GM12878 (cell line): ENCODE results near the gene GRIA4. TPM values are rescaled to one million over a fixed set of nuclear protein-coding genes. Genes with fewer than 3 reads are reported as not detected.

ENCODE experiments used
- ATAC-seq: fragments of 200-7000 bp; cut with Tn5 transposase; 3 replicates; pipeline ENCODE4 v1.9.1; 2020; ENCODE audit warnings: mild to moderate bottlenecking, moderate library complexity
- BruUV-seq: library from RNA; stranded (reverse); fragments of 400-500 nt; replicated peaks from 2 replicates; lab custom pipeline; 2021; lab: Mats Ljungman, UMichigan
- CTCF ChIA-PET: fragments of 300-600 bp; sonication (Branson Sonifier 250); formaldehyde crosslinking; extraction: SDS; loops from one replicate; lab custom pipeline; 2021; ENCODE audit warnings: inconsistent platforms; lab: Yijun Ruan, JAX
- POLR2A ChIA-PET: fragments of 350-600 bp; formaldehyde crosslinking; extraction: SDS; loops from one replicate; lab custom pipeline; 2021; ENCODE audit warnings: inconsistent platforms; lab: Charles Lee
- RAD21 ChIA-PET: fragments of 300-600 bp; sonication (Branson Sonifier 250); formaldehyde crosslinking; loops from one replicate; lab custom pipeline; 2023; ENCODE audit warnings: antibody characterized with exemption; ENCODE audit not compliant: unreplicated experiment; lab: Charles Lee
- SMC1A ChIA-PET: fragments of 300-600 bp; sonication (Branson Sonifier 250); formaldehyde crosslinking; loops from one replicate; lab custom pipeline; 2023; ENCODE audit not compliant: unreplicated experiment, uncharacterized antibody; lab: Charles Lee
- DNase-seq: peaks from one replicate; pipeline ENCODE4 v3.0.0-alpha.2; 2011; ENCODE audit warnings: low read depth, low spot score
- FAIRE-seq: peaks from 3 replicates; lab custom pipeline; 2011; peaks lifted over from hg19 to GRCh38; lab: Jason Lieb, UNC
- H2AFZ ChIP-seq: 2 replicates; pipeline ENCODE4 v1.6.0; 2011; ENCODE audit warnings: low read depth, low read length, control low read depth; ENCODE audit not compliant: control insufficient read depth
- H3K27ac ChIP-seq: 2 replicates; pipeline ENCODE4 v1.5.1; 2011; ENCODE audit warnings: control low read depth; ENCODE audit not compliant: control insufficient read depth, insufficient read depth
- H3K27me3 ChIP-seq, 2 experiments: replicated peaks in 1 of 2; 2 replicates each; pipeline versions ENCODE4 v1.6.0 to v1.6.1; 2011; ENCODE audit warnings: low read length in 1 of 2; ENCODE audit not compliant: control insufficient read depth in 2 of 2, insufficient read depth in 2 of 2
- H3K36me3 ChIP-seq, 2 experiments: 2 replicates each; pipeline ENCODE4 v1.5.1; 2011; ENCODE audit warnings: low read length in 1 of 2; ENCODE audit not compliant: control insufficient read depth in 2 of 2, insufficient read depth in 2 of 2
- H3K4me1 ChIP-seq: 2 replicates; pipeline ENCODE4 v1.6.1; 2011; ENCODE audit warnings: mild to moderate bottlenecking, low read length, moderate library complexity, mixed read lengths; ENCODE audit not compliant: control insufficient read depth, insufficient read depth
- H3K4me2 ChIP-seq: 2 replicates; pipeline ENCODE4 v1.6.0; 2011; ENCODE audit warnings: control low read depth; ENCODE audit not compliant: control insufficient read depth, insufficient read depth
- H3K4me3 ChIP-seq: fragments of 200-600 bp; sonication (generic); 2 replicates; pipeline ENCODE4 v1.5.1; 2016
- H3K79me2 ChIP-seq: 2 replicates; pipeline ENCODE4 v1.6.0; 2011; ENCODE audit warnings: low read length; ENCODE audit not compliant: control insufficient read depth, insufficient read depth
- H3K9ac ChIP-seq: 2 replicates; pipeline ENCODE4 v1.8.0; 2011; ENCODE audit warnings: low read length, control low read depth, mixed read lengths; ENCODE audit not compliant: control insufficient read depth, insufficient read depth
- H3K9me3 ChIP-seq: replicated peaks from 3 replicates; pipeline ENCODE4 v1.5.1; 2011; ENCODE audit warnings: mild to moderate bottlenecking, low read length; ENCODE audit not compliant: control insufficient read depth, insufficient read depth
- H4K20me1 ChIP-seq: 2 replicates; pipeline ENCODE4 v1.6.0; 2011; ENCODE audit not compliant: control insufficient read depth, insufficient read depth
- HDAC6 ChIP-seq: fragments of 200-600 bp; sonication (generic); IDR thresholded peaks from one replicate; pipeline ENCODE4 v1.8.0; 2017; ENCODE audit warnings: antibody characterized with exemption; ENCODE audit not compliant: unreplicated experiment
- RAD21 ChIP-seq: IDR thresholded peaks from 2 replicates; pipeline ENCODE4 v1.6.1; 2011; ENCODE audit warnings: mild to moderate bottlenecking, low read depth, low read length, moderate library complexity; ENCODE audit not compliant: insufficient read depth
- SMAD1 ChIP-seq: fragments of 450-650 bp; IDR thresholded peaks from 2 replicates; pipeline ENCODE4 v1.6.1; 2018; ENCODE audit warnings: mild to moderate bottlenecking, low read depth; ENCODE audit not compliant: partially characterized antibody
- SMC3 ChIP-seq: IDR thresholded peaks from 2 replicates; pipeline ENCODE4 v1.6.1; 2011; ENCODE audit warnings: low read length, improper control_type of control experiment, borderline replicate concordance
- WGBS: methylation state at CpG from one replicate; pipeline ENCODE4 v1.1.6; 2016; ENCODE audit warnings: low lambda C conversion rate; ENCODE audit not compliant: insufficient replicate concordance, insufficient coverage; ENCODE audit errors: missing lambda C conversion rate; 5-methylcytosine and 5-hydroxymethylcytosine counted together
- in situ Hi-C: fragments of 300-500 bp; cut with MboI; formaldehyde crosslinking; loops from 9 replicates; pipeline ENCODE4 v1.14.3; 2018; ENCODE audit warnings: mixed read lengths
- intact Hi-C: fragments of 100-400 bp; cut with micrococcal nuclease; formaldehyde crosslinking; loops from one replicate; pipeline ENCODE4 v1.14.2; 2022; ENCODE audit not compliant: unreplicated experiment
- polyA plus RNA-seq, 11 experiments: library from polyadenylated mRNA; depleted of rRNA in 4 of 11; unstranded in 6 of 11; stranded (reverse) in 5 of 11; fragments of >200 nt; fragmentation: Nextera tagmentation in 4 of 11; fragmentation: Illumina TruSeq in 1 of 11; extraction: Ambion mirVana in 4 of 11; extraction: Trizol in 1 of 11; gene quantifications; 1 replicate in 1 of 11; 2 replicates in 10 of 11; pipeline versions ENCODE4 v1.2.1 to v1.2.3, GENCODE V29; 2011 to 2016; ENCODE audit warnings: inconsistent platforms in 2 of 11, missing spikeins in 2 of 11, low read depth in 1 of 11
- total RNA-seq, 4 experiments: library from RNA; depleted of rRNA in 3 of 4; stranded (reverse); fragments of >200 nt in 3 of 4; fragmentation: Illumina TruSeq in 1 of 4; extraction: Trizol in 1 of 4; gene quantifications; 2 replicates each; pipeline versions ENCODE4 v1.2.1 to v1.2.3, GENCODE V29; 2013 to 2021
- TF ChIP-seq, protein P1 (sequence below), 3 experiments: IDR thresholded peaks in 2 of 3; conservative IDR thresholded peaks in 1 of 3; 2 replicates each; pipeline ENCODE4 v1.5.1; 2011; ENCODE audit warnings: low read depth in 3 of 3, low read length in 3 of 3, mild to moderate bottlenecking in 3 of 3, control low read depth in 2 of 3, moderate library complexity in 2 of 3, inconsistent platforms in 1 of 3, mixed read lengths in 1 of 3; ENCODE audit not compliant: control insufficient read depth in 2 of 3, insufficient read depth in 1 of 3; ENCODE audit errors: extremely low read depth in 1 of 3

Gene GRIA4
- total and polyA plus RNA-seq, 10 of the 15 experiments (the other 5 are each of a cell fraction or from before 2014, with no cell fraction given), result 0.04 TPM; not detected in 9

DNA sequence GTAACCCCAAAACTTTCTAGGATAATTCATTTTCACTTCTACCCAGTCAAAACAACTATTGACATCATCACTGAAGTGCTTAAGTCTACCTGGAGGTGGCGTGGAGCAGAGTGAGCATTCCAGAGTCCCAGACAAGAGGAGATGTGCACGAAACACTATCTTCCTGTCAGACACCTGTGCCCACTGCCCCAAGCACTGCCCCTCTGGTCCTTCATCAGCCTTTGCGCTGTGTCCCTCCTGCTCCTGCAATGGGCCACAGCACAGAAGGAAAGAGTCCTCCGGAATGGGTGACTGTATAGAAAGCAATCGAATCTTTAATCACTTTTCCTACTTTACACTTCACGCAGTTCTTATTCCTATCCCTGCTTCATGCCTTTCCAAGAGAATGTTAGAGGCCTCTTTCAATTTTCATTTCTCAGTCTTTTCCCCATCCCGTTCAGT, 512 bp upstream of the GRIA4 start:
- Histone ChIP-seq H3K27ac (no peak overlapping the region), H3K27me3 (peaks cover 0 to 3% of the 10 kb centered on the region in 2 experiments; a peak in 1 of 4 replicates), H3K4me1 (no peaks in the 10 kb centered on the region), H3K9me3 (no peaks in the 10 kb centered on the region), H3K79me2 (no peaks in the 10 kb centered on the region), H3K4me2 (no peak overlapping the region), H3K36me3 (no peaks in the 10 kb centered on the region), H3K9ac (no peak overlapping the region), H3K4me3 (no peak overlapping the region), H4K20me1 (no peaks in the 10 kb centered on the region), H2AFZ (no peak overlapping the region)
- FAIRE-seq, result no peak
- in situ Hi-C loops, result no loop called here
- ChIA-PET RAD21 (no interaction called here), POLR2A (no interaction called here), SMC1A (no interaction called here), CTCF (no interaction called here)
- peak; percentile 83 for ATAC-seq
- WGBS, result 9% methylated on average over 7 of the region's 7 CpGs
- TF ChIP-seq, protein P1, sequence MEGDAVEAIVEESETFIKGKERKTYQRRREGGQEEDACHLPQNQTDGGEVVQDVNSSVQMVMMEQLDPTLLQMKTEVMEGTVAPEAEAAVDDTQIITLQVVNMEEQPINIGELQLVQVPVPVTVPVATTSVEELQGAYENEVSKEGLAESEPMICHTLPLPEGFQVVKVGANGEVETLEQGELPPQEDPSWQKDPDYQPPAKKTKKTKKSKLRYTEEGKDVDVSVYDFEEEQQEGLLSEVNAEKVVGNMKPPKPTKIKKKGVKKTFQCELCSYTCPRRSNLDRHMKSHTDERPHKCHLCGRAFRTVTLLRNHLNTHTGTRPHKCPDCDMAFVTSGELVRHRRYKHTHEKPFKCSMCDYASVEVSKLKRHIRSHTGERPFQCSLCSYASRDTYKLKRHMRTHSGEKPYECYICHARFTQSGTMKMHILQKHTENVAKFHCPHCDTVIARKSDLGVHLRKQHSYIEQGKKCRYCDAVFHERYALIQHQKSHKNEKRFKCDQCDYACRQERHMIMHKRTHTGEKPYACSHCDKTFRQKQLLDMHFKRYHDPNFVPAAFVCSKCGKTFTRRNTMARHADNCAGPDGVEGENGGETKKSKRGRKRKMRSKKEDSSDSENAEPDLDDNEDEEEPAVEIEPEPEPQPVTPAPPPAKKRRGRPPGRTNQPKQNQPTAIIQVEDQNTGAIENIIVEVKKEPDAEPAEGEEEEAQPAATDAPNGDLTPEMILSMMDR (IDR thresholded peaks at IDR 0.05 in 2 of 3, conservative IDR thresholded peaks at IDR 0.05 in 1 of 3; ENCODE audit: control insufficient read depth in 2 of 3, extremely low read depth in 1 of 3, insufficient read depth in 1 of 3, low read depth in 3 of 3, low read length in 3 of 3), result peak; percentile 28 to 33 (median 29); a peak in 4 of 6 replicates
- TF ChIP-seq SMC3, result peak; percentile 31; the same call in 1 of the 2 replicates
- TF ChIP-seq HDAC6, result no peak
- TF ChIP-seq SMAD1, result no peak
- 0 out of 2 replicates have a peak, but pooled peaks have one; percentile 28 for TF ChIP-seq RAD21
- no peak for DNase-seq
- BruUV-seq, result no TSS peak
- intact Hi-C loops, result loop anchor here (1.0 kb wide), 1 partner anchor 253 kb away; no protein-coding TSS in a partner anchor
